ENCODE measurements around the gene DKK3. TPM values are rescaled to one million over a fixed set of nuclear protein-coding genes. Genes with fewer than 3 reads are reported as not detected.
A peak's percentile ranks its signal among the peaks of the same experiment; 100 is the strongest.

Gene DKK3
- total and polyA plus RNA-seq, 2 experiments from 2014 or later: 16.8 to 31.1 TPM

GRCh38 chr11:11995601-11996000 is 12.8 kb downstream of the DKK3 start (continued):
- TF ChIP-seq REST (IDR thresholded peaks at IDR 0.05; ENCODE audit: unreplicated experiment) (no peak), ZNF114 (CRISPR knock-in tag; IDR thresholded peaks at IDR 0.05) (no peak), ZNF331 (CRISPR knock-in tag; IDR thresholded peaks at IDR 0.05; ENCODE audit: low read depth) (no peak)

GRCh38 chr11:11993839-11994238 is 14.6 kb downstream of the DKK3 start:
- no peak overlapping the region for H3K4me3 Mint-ChIP-seq
- H3K4me1 Mint-ChIP-seq: peaks cover 3% of the 10 kb centered on the region; the same call in 2 of the 3 replicates
- Histone ChIP-seq H3K79me2 (replicated peaks; ENCODE audit: insufficient read depth) (no peaks in the 10 kb centered on the region), H3K27me3 (ENCODE audit: insufficient read depth) (no peaks in the 10 kb centered on the region), H3F3A (replicated peaks; ENCODE audit: low read depth) (no peaks in the 10 kb centered on the region), H3K9me2 (ENCODE audit: insufficient read depth) (no peaks in the 10 kb centered on the region), H4K20me1 (replicated peaks; ENCODE audit: insufficient read depth) (peaks cover 4% of the 10 kb centered on the region; the same call in 1 of the 2 replicates), H3K4me1 (ENCODE audit: insufficient read depth) (no peaks in the 10 kb centered on the region), H3K4me3 (no peak overlapping the region), H3K36me3 (ENCODE audit: insufficient read depth) (no peaks in the 10 kb centered on the region; the same call in 1 of the 2 replicates), H2AFZ (no peak overlapping the region), H3K27ac (ENCODE audit: low read depth) (peak overlapping the region; percentile 55; the same call in 1 of the 2 replicates), H3K4me2 (no peak overlapping the region)
- H3K36me3 Mint-ChIP-seq (ENCODE audit: low read depth): peaks cover 2% of the 10 kb centered on the region; the same call in 2 of the 3 replicates
- no peaks in the 10 kb centered on the region for H3K9me3 Mint-ChIP-seq
- DNase-seq (ENCODE audit: low spot score) (no peak), ATAC-seq (no peak; the same call in 2 of the 3 replicates)
- no peaks in the 10 kb centered on the region for H3K27me3 Mint-ChIP-seq (ENCODE audit: insufficient read depth, low read depth, poor library complexity)
- H3K27ac Mint-ChIP-seq: no peak overlapping the region
- no peak for TF ChIP-seq STAT1 (IDR thresholded peaks at IDR 0.05; ENCODE audit: unreplicated experiment)

- DNase-seq (ENCODE audit: low spot score): no peak
- Histone ChIP-seq H3F3A (replicated peaks; ENCODE audit: low read depth) (no peaks in the 10 kb centered on the region), H3K9me2 (ENCODE audit: insufficient read depth) (no peaks in the 10 kb centered on the region), H3K79me2 (replicated peaks; ENCODE audit: insufficient read depth) (no peaks in the 10 kb centered on the region), H3K4me3 (no peak overlapping the region), H2AFZ (no peak overlapping the region), H3K4me1 (ENCODE audit: insufficient read depth) (no peaks in the 10 kb centered on the region), H4K20me1 (replicated peaks; ENCODE audit: insufficient read depth) (no peaks in the 10 kb centered on the region; the same call in 1 of the 2 replicates), H3K27me3 (ENCODE audit: insufficient read depth) (no peaks in the 10 kb centered on the region), H3K4me2 (no peak overlapping the region), H3K27ac (ENCODE audit: low read depth) (no peak overlapping the region), H3K36me3 (ENCODE audit: insufficient read depth) (no peaks in the 10 kb centered on the region; the same call in 1 of the 2 replicates)
- Mint-ChIP-seq H3K4me1 (peaks cover 6% of the 10 kb centered on the region), H3K27me3 (ENCODE audit: insufficient read depth, low read depth, poor library complexity) (no peaks in the 10 kb centered on the region), H3K27ac (no peak overlapping the region), H3K4me3 (no peak overlapping the region), H3K9me3 (no peaks in the 10 kb centered on the region), H3K36me3 (ENCODE audit: low read depth) (peaks cover 9% of the 10 kb centered on the region; the same call in 2 of the 3 replicates)
- peak; percentile 36; the same call in 2 of the 3 replicates for ATAC-seq
- TF ChIP-seq ZNF462 (CRISPR knock-in tag; IDR thresholded peaks at IDR 0.05) (no peak), CREB1 (CRISPR knock-in tag; IDR thresholded peaks at IDR 0.05; ENCODE audit: low read depth) (no peak)
These were observed 15.9 kb downstream of the DKK3 start for GRCh38 chr11:11992257-11993212.
